ENCODE data around the gene UCK2.

Gene UCK2

GRCh38 chr1:165915932-165916348 is 88.5 kb downstream of the UCK2 start:
- H3K27ac ChIP-seq, result no peak overlapping the region
- TF ChIP-seq CTCF (conservative IDR thresholded peaks at IDR 0.05) (no peak), ZFX (IDR thresholded peaks at IDR 0.05) (no peak)

GRCh38 chr1:165917166-165917565 is 89.8 kb downstream of the UCK2 start:
- TF ChIP-seq CTCF (conservative IDR thresholded peaks at IDR 0.05) (no peak), ZFX (IDR thresholded peaks at IDR 0.05) (no peak)
- H3K27ac ChIP-seq, result no peak overlapping the region

- TF ChIP-seq CTCF (conservative IDR thresholded peaks at IDR 0.05) (no peak), ZFX (IDR thresholded peaks at IDR 0.05) (no peak)
- H3K27ac ChIP-seq, result no peak overlapping the region
Measured at GRCh38 chr1:165924117-165924516, 96.7 kb downstream of the UCK2 start.

- H3K27ac ChIP-seq, result no peak overlapping the region
- TF ChIP-seq ZFX (IDR thresholded peaks at IDR 0.05), result no peak
- TF ChIP-seq CTCF (conservative IDR thresholded peaks at IDR 0.05), result no peak
Measured at GRCh38 chr1:165925498-165926079, 98.2 kb downstream of the UCK2 start.

- no peak overlapping the region for H3K27ac ChIP-seq
- TF ChIP-seq ZFX (IDR thresholded peaks at IDR 0.05) (no peak), CTCF (conservative IDR thresholded peaks at IDR 0.05) (no peak)
Measured at GRCh38 chr1:165927169-165927568, 99.8 kb downstream of the UCK2 start.

GRCh38 chr1:165928075-165928731 is 100.8 kb downstream of the UCK2 start:
- H3K27ac ChIP-seq, result no peak overlapping the region
- TF ChIP-seq ZFX (IDR thresholded peaks at IDR 0.05) (no peak), CTCF (conservative IDR thresholded peaks at IDR 0.05) (peak; percentile 83)

- TF ChIP-seq CTCF (conservative IDR thresholded peaks at IDR 0.05) (no peak), ZFX (IDR thresholded peaks at IDR 0.05) (no peak)
- H3K27ac ChIP-seq, result no peak overlapping the region
Measured at GRCh38 chr1:165930961-165931360, 103.5 kb downstream of the UCK2 start.
